Measurements from ENCODE around the gene PARM1.
"Not testable (repeated sequence)": the region's sequence is repeated elsewhere in the genome, so short reads cannot be mapped to it uniquely, and the experiment has no call there.

PARM1 gene

DNA sequence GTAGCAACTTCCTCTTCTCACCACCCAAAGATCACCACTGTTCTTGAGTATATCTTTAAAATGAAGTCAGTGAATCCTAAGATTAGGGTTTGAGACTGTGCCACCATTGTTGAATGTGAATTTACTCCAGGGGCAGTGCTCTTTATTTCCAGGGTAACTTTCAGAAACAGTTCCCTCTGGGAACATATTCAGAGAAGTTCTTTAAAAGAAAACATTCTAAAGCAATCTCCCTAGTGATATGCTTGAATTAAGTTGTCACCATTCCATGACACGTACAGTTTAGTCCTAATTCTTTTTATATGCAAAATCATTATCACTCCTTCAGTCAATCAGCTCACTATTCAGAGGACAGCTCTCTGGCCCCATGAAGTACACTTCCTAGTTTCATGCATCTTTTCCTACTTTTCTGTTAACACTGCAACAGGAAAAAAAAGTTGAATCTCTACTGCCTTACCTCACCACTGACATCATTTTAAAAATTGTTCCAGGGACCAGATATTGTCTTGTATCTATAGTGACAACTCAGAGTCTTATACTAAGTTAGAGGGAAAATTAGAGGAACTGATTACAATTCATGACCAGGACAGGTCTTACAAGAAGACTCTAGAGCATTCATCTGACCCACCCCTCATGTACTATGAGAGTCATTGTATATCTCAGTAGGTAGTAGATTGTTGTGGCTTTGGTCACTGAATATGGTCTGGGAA is 49.8 kb downstream of the PARM1 start:
- TF ChIP-seq, protein P1, sequence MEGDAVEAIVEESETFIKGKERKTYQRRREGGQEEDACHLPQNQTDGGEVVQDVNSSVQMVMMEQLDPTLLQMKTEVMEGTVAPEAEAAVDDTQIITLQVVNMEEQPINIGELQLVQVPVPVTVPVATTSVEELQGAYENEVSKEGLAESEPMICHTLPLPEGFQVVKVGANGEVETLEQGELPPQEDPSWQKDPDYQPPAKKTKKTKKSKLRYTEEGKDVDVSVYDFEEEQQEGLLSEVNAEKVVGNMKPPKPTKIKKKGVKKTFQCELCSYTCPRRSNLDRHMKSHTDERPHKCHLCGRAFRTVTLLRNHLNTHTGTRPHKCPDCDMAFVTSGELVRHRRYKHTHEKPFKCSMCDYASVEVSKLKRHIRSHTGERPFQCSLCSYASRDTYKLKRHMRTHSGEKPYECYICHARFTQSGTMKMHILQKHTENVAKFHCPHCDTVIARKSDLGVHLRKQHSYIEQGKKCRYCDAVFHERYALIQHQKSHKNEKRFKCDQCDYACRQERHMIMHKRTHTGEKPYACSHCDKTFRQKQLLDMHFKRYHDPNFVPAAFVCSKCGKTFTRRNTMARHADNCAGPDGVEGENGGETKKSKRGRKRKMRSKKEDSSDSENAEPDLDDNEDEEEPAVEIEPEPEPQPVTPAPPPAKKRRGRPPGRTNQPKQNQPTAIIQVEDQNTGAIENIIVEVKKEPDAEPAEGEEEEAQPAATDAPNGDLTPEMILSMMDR (conservative IDR thresholded peaks at IDR 0.05) = no peak
- no peak for TF ChIP-seq ZFX (IDR thresholded peaks at IDR 0.05)
- H3K27ac ChIP-seq = no peak overlapping the region

DNA sequence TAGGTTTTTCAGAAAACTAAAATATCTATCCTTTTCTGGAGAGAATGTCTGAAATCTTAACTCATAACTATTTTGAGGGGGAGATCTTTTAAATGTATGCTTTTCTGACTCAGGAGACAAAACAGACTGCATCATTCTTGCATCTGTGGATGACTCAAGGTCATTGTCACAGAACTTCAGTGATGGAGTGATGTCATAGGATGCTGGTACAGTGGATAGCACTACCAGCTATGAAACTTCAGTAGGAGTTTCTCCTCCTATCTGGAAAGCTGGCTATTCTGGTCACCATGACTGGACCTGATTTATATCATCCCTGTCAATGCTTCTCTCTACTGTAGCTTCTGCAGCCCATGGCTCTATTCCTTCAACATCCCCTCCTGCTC is 50.3 kb downstream of the PARM1 start:
- no peak overlapping the region for H3K27ac ChIP-seq

DNA sequence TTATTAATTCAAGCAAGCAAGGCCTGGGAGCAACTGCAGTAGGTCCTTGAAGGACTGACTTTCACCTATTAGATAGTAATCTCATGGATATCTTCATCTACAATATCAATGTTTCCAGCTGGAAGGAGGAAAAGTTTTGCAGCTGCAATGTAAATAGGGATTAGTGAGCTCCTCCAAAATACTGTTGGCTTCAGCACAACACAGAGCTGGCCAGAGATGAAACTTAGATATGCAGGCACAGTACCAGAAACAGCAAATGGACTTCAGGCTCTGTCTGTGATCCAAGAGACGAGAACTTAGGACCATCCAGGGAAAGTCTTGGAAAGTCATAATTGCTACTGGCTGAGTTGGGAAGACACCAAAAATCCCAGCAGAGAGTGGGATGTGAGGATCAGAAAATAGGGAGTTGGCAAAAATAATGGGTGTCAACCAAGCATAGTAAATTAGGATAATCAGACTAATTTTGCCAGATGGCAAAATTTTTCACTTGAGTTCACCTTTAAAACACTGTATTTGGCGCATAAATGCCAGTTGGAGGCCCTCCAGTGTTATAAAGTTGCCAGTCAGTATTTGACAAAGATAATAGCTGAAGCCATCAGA is 57.5 kb downstream of the PARM1 start:
- no peak for TF ChIP-seq ZFX (IDR thresholded peaks at IDR 0.05)
- TF ChIP-seq, protein P1 (conservative IDR thresholded peaks at IDR 0.05) = no peak
- H3K27ac ChIP-seq = no peak overlapping the region

More for the DNA sequence above, 50.3 kb downstream of the PARM1 start:
- TF ChIP-seq, protein P1 (conservative IDR thresholded peaks at IDR 0.05) = no peak
- no peak for TF ChIP-seq ZFX (IDR thresholded peaks at IDR 0.05)

- not testable (repeated sequence) for H3K27ac ChIP-seq
Measured at GRCh38 chr4:74994436-74994835, 61.5 kb downstream of the PARM1 start.

DNA sequence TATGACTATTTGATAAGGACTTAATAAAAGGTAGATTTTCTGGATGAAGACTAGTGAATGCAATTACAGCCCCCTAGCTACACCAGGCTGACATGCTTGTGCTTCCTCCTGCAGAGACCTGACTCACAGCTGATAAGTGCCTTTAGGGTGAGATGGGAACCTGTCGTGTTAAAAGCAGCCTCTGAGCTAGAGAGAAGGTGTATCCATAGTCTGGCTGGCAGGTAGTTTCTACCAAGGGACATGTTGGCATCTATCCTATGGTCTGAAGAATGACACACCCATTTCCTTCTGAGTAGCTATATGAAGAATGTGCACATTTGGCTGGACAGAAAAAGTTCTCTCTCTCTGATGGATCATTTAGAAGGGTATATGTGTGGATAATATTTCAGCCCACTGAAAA is 64.1 kb downstream of the PARM1 start:
- TF ChIP-seq, protein P1 (conservative IDR thresholded peaks at IDR 0.05) = no peak
- TF ChIP-seq ZFX (IDR thresholded peaks at IDR 0.05) = no peak
- no peak overlapping the region for H3K27ac ChIP-seq

- H3K27ac ChIP-seq = no peak overlapping the region
- TF ChIP-seq, protein P1 (conservative IDR thresholded peaks at IDR 0.05) = no peak
- TF ChIP-seq ZFX (IDR thresholded peaks at IDR 0.05) = no peak
Measured at GRCh38 chr4:74997948-74998729, 65.2 kb downstream of the PARM1 start.

DNA sequence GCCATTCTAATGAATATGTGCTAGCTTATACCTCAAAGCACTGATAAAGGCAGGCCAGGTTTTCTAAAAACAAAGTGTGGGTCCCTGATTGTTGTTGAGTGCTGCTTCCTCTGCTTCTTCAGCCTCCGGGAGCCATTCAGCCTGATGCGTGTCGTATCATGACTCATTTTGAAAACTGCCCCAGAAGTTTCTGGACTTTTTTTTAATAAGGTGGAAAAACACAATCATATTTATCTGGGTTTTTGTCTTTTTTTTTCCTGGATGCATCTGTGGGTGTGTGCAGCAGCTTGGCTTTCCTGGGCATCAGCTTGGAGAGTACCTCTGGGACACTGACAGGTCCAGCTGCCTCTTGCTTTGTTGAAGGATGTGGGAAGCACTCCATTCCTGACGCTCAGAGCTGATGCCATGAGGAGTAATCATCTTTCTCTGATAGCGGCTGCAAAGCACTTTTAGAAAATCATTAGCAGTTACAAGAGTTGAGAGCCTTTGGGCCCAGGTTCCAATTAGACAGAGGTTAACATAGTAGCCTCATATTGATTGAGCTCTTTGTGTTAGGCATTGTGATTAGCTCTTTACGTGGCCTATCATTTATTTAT is 66.9 kb downstream of the PARM1 start:
- no peak overlapping the region for H3K27ac ChIP-seq
- TF ChIP-seq ZFX (IDR thresholded peaks at IDR 0.05) = no peak
- TF ChIP-seq, protein P1 (conservative IDR thresholded peaks at IDR 0.05) = no peak
